ENCODE results near the gene NXF3.

DNA sequence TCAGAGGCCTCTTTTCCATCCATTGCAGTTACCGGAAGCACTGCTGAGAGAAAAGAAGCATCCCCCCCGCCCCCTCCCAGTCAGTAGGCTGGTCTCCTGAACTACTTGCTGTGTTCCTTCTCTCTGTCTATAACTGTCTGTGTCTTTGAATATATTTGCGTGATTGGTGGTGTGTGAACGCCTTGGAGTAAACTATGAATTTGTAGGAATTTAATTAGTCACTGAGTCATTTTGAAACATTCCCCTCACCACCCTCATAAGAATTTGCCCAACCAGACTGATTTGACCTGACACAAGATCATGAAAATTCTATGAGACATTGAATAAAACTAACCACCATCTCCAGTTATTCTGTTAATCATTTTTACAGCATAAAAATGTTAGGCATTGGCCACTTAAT, 6.7 kb upstream of the NXF3 start:
- TF ChIP-seq, protein P1, sequence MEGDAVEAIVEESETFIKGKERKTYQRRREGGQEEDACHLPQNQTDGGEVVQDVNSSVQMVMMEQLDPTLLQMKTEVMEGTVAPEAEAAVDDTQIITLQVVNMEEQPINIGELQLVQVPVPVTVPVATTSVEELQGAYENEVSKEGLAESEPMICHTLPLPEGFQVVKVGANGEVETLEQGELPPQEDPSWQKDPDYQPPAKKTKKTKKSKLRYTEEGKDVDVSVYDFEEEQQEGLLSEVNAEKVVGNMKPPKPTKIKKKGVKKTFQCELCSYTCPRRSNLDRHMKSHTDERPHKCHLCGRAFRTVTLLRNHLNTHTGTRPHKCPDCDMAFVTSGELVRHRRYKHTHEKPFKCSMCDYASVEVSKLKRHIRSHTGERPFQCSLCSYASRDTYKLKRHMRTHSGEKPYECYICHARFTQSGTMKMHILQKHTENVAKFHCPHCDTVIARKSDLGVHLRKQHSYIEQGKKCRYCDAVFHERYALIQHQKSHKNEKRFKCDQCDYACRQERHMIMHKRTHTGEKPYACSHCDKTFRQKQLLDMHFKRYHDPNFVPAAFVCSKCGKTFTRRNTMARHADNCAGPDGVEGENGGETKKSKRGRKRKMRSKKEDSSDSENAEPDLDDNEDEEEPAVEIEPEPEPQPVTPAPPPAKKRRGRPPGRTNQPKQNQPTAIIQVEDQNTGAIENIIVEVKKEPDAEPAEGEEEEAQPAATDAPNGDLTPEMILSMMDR (IDR thresholded peaks at IDR 0.05; ENCODE audit: insufficient read depth, low read depth, low read length), result no peak
- no peak for TF ChIP-seq EZH2 (IDR thresholded peaks at IDR 0.05; ENCODE audit: insufficient read depth, low read length)

All from astrocyte (in vitro differentiated cells and primary cell).